SK-N-MC (cell line): Measurements from ENCODE around the gene PDE11A.

Experiments
- EZH2 ChIP-seq: fragments of 200-600 bp; sonication (generic); IDR thresholded peaks from one replicate; pipeline ENCODE4 v1.6.1; 2017; ENCODE audit warnings: antibody characterized with exemption
- FOXP2 ChIP-seq: optimal IDR thresholded peaks from 2 replicates; pipeline ENCODE3; 2011; ENCODE audit warnings: mild to moderate bottlenecking, moderate library complexity; ENCODE audit not compliant: insufficient read depth; ENCODE audit errors: extremely low read length, control extremely low read depth
- POLR2AphosphoS5 ChIP-seq: IDR thresholded peaks from 2 replicates; pipeline ENCODE4 v1.6.1; 2012; ENCODE audit warnings: mild to moderate bottlenecking, low read depth, low read length, borderline replicate concordance

DNA sequence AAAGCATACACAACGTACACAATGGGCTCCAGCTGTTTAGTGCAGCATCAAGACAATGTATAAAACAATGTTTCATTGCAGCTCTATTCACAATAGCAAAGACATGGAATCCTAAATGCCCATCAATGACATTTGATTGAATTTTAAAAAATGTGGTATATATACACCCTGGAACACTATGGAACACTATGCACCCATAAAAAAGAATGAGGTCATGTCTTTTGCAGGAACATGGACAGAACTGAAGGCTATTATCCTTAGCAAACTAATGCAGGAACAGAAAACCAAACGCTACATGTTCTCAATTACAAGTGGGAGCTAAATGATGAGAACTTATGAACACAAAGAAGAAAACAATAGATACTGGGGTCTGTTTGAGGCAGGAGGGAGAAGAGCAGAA, 364.5 kb downstream of the PDE11A start:
- TF ChIP-seq EZH2 (no peak), POLR2AphosphoS5 (no peak), FOXP2 (no peak)
